Smooth muscle cell (in vitro differentiated cells): Measurements from ENCODE around the gene CTDSPL. TPM values are rescaled to one million over a fixed set of nuclear protein-coding genes. Genes with fewer than 3 reads are reported as not detected.

Experiments
- DNase-seq: peaks from one replicate; lab custom pipeline; 2025; ENCODE audit not compliant: unreplicated experiment; lab: John Stamatoyannopoulos, UW
- H2AFZ ChIP-seq: fragments of 200-600 bp; sonication (generic); 2 replicates; pipeline ENCODE4 v1.6.0; 2016; ENCODE audit warnings: antibody characterized with exemption, low read depth, mild to moderate bottlenecking
- H3F3A ChIP-seq: fragments of 200-600 bp; sonication (generic); 2 replicates; pipeline ENCODE4 v1.6.0; 2017; ENCODE audit warnings: antibody characterized with exemption, low read depth
- H3K27ac ChIP-seq: fragments of 200-600 bp; sonication (generic); 2 replicates; pipeline ENCODE4 v1.5.1; 2016; ENCODE audit warnings: low read depth, mild to moderate bottlenecking
- H3K27me3 ChIP-seq: fragments of 200-600 bp; sonication (generic); 2 replicates; pipeline ENCODE4 v1.6.1; 2016; ENCODE audit warnings: low read depth, mild to moderate bottlenecking
- H3K36me3 ChIP-seq: fragments of 200-600 bp; sonication (generic); 2 replicates; pipeline ENCODE4 v1.5.1; 2016; ENCODE audit warnings: low read depth
- H3K4me1 ChIP-seq: fragments of 200-600 bp; sonication (generic); 2 replicates; pipeline ENCODE4 v1.5.1; 2016; ENCODE audit warnings: low read depth
- H3K4me2 ChIP-seq: fragments of 200-600 bp; sonication (generic); 2 replicates; pipeline ENCODE4 v1.6.0; 2016; ENCODE audit warnings: mild to moderate bottlenecking
- H3K4me3 ChIP-seq: fragments of 200-600 bp; sonication (generic); 2 replicates; pipeline ENCODE4 v1.5.1; 2016; ENCODE audit warnings: mild to moderate bottlenecking
- H3K79me2 ChIP-seq: fragments of 200-600 bp; sonication (generic); 2 replicates; pipeline ENCODE4 v1.6.0; 2016; ENCODE audit warnings: low read depth, mild to moderate bottlenecking
- H3K9ac ChIP-seq: fragments of 200-600 bp; sonication (generic); 2 replicates; pipeline ENCODE4 v1.6.0; 2016; ENCODE audit warnings: low read depth
- H3K9me3 ChIP-seq: fragments of 200-600 bp; sonication (generic); replicated peaks from 2 replicates; pipeline ENCODE4 v1.5.1; 2016; ENCODE audit warnings: low read depth
- H4K20me1 ChIP-seq: fragments of 200-600 bp; sonication (generic); 2 replicates; pipeline ENCODE4 v1.6.0; 2016; ENCODE audit warnings: low read depth
- WGBS: methylation state at CpG from one replicate; pipeline ENCODE4 v1.1.7; 2016; ENCODE audit warnings: low lambda C conversion rate; 5-methylcytosine and 5-hydroxymethylcytosine counted together
- polyA plus RNA-seq: library from polyadenylated mRNA; unstranded; fragments of >200 nt; fragmentation: Nextera tagmentation; extraction: Ambion mirVana; gene quantifications from 2 replicates; pipeline ENCODE4 v1.2.1, GENCODE V29; 2016
- total RNA-seq: library from RNA; depleted of rRNA; stranded (reverse); fragments of >200 nt; gene quantifications from 2 replicates; pipeline ENCODE4 v1.2.3, GENCODE V29; 2014
- TF ChIP-seq, protein P1 (sequence below): fragments of 200-600 bp; sonication (generic); IDR thresholded peaks from 2 replicates; pipeline ENCODE4 v1.5.1; 2017; ENCODE audit warnings: borderline replicate concordance, mild to moderate bottlenecking, antibody characterized with exemption; ENCODE audit not compliant: insufficient read depth, poor library complexity, severe bottlenecking

Gene CTDSPL
- total and polyA plus RNA-seq, 2 experiments from 2014 or later, result 31.3 to 34.3 TPM

DNA sequence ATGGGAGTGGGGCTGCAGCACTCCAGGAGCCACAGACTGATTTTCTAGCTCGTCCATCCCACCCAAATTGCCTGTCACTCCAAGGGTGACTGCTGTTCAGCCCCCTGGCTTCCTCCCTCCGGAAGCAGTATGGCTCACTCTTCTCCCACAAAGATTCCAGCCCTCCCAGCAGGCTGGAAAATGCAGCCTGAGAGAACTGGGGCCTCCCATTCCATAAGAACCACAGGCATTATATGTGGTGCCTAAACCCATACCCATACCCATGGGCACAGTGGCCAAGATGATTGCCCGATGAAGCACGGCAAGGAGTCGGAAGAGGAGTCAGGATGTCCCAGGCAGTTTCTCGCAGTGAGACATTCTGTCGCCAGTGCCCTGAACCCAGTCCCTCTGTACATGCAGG is 122.9 kb downstream of the CTDSPL start:
- Histone ChIP-seq H3K36me3 (no peaks in the 10 kb centered on the region), H3K9ac (no peak overlapping the region), H2AFZ (no peak overlapping the region), H3K27ac (no peak overlapping the region), H3F3A (no peaks in the 10 kb centered on the region), H3K4me2 (no peak overlapping the region), H4K20me1 (no peaks in the 10 kb centered on the region), H3K27me3 (no peaks in the 10 kb centered on the region), H3K4me1 (no peaks in the 10 kb centered on the region), H3K4me3 (no peak overlapping the region), H3K9me3 (no peaks in the 10 kb centered on the region), H3K79me2 (no peaks in the 10 kb centered on the region)
- 97% methylated on average over 7 of the region's 7 CpGs for WGBS
- no peak for DNase-seq
- TF ChIP-seq, protein P1, sequence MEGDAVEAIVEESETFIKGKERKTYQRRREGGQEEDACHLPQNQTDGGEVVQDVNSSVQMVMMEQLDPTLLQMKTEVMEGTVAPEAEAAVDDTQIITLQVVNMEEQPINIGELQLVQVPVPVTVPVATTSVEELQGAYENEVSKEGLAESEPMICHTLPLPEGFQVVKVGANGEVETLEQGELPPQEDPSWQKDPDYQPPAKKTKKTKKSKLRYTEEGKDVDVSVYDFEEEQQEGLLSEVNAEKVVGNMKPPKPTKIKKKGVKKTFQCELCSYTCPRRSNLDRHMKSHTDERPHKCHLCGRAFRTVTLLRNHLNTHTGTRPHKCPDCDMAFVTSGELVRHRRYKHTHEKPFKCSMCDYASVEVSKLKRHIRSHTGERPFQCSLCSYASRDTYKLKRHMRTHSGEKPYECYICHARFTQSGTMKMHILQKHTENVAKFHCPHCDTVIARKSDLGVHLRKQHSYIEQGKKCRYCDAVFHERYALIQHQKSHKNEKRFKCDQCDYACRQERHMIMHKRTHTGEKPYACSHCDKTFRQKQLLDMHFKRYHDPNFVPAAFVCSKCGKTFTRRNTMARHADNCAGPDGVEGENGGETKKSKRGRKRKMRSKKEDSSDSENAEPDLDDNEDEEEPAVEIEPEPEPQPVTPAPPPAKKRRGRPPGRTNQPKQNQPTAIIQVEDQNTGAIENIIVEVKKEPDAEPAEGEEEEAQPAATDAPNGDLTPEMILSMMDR, result no peak

DNA sequence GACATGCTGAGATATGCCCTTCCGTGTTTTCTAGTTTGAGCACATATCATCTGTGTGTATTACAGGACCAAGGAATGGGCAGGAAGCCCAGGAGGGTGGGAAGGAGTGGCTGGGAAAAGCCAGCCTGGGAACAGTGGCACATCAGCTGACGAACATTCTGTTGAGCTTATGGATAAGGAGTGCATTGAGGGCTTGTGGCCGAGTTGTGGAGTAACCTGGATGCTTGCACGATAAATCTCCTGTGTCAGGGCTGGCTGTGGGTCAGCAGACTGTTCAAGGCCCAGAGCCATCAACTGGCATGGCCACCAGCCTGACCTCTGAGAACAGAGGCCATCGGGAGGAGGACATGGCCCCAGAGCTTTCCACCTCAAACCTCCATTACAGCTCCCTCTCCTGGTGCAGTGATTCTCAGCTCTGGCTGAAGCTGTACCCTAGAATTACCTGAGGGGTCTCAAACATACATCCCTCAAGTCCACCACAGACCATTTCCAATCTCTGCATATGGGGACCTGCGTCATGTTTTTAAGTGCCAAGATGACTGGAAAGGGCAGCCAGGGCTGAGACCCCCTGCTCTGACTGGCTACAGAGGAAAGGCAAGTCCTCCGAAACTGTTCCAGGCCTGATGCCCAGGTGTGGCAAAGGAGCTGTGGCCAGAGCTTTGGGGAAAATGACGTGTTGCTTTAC is 124.1 kb downstream of the CTDSPL start:
- no peaks in the 10 kb centered on the region for H3K36me3 ChIP-seq
- no peak overlapping the region for H3K4me2 ChIP-seq
- no peaks in the 10 kb centered on the region for H3K27me3 ChIP-seq
- H3K9ac ChIP-seq, result no peak overlapping the region
- H3K27ac ChIP-seq, result no peak overlapping the region
- no peak for DNase-seq
- no peaks in the 10 kb centered on the region for H3K9me3 ChIP-seq
- H3K79me2 ChIP-seq, result no peaks in the 10 kb centered on the region
- no peak overlapping the region for H3K4me3 ChIP-seq
- no peaks in the 10 kb centered on the region for H3F3A ChIP-seq
- 92% methylated on average over 8 of the region's 8 CpGs for WGBS
- no peak overlapping the region for H2AFZ ChIP-seq
- no peaks in the 10 kb centered on the region for H3K4me1 ChIP-seq
- TF ChIP-seq, protein P1, result no peak
- no peaks in the 10 kb centered on the region for H4K20me1 ChIP-seq

DNA sequence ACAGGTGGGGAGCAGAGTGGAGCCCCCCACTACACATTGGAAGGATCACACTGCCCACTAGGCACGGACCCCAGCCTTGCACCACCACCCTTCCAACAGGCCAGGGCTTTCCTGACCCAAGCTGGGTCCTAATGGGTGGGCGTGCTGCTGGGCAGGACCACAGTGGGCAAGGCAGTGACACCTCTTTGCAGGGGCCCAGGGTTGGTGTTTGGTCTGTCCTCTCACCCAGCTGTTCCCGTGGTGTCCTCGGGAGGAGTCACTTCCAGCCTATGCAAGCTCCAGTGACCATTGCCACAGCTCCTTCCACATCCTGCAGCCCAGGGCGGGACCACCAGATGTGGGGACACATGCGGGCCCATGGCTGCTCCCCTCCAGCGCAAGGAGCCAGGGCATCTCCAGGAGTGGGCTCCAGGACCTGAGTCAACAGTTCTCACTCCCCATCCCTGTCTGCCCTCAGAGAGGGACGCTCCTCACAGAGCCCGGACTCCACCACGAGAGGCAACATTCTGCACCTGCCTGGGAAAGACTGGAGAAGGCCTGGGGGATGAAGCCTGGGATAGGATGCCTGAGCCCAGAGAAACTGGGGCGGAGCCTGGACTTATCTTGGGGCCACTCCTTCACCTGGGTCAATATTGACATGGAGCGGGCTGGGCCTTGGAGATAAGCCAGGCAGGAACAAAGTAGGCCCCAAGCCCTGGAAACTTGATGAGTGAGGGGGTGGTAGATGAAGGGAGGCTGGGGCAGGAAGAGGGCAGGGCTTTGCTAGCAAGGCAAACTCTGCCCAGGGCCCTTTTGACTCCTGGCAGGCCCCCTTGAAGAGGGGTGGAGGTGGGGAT is 125.0 kb downstream of the CTDSPL start:
- H3K9ac ChIP-seq, result no peak overlapping the region
- no peak overlapping the region for H3K4me3 ChIP-seq
- H3K9me3 ChIP-seq, result no peaks in the 10 kb centered on the region
- no peaks in the 10 kb centered on the region for H3K79me2 ChIP-seq
- TF ChIP-seq, protein P1, result no peak
- no peak overlapping the region for H3K27ac ChIP-seq
- 95% methylated on average over 12 of the region's 12 CpGs for WGBS
- H3K4me2 ChIP-seq, result no peak overlapping the region
- H3K36me3 ChIP-seq, result no peaks in the 10 kb centered on the region
- no peak overlapping the region for H2AFZ ChIP-seq
- no peaks in the 10 kb centered on the region for H3F3A ChIP-seq
- no peaks in the 10 kb centered on the region for H4K20me1 ChIP-seq
- no peaks in the 10 kb centered on the region for H3K4me1 ChIP-seq
- no peaks in the 10 kb centered on the region for H3K27me3 ChIP-seq
- DNase-seq, result no peak
